NCI-H748 (cell line): ENCODE data around the gene POU1F1.
"Not testable (repeated sequence)": the region's sequence is repeated elsewhere in the genome, so short reads cannot be mapped to it uniquely, and the experiment has no call there.

ENCODE experiments used
- DNase-seq: peaks from one replicate; lab custom pipeline; 2025; ENCODE audit not compliant: unreplicated experiment; lab: John Stamatoyannopoulos, UW

POU1F1 gene

GRCh38 chr3:87260270-87260669 is 16.1 kb downstream of the POU1F1 start:
- DNase-seq: peak; percentile 45

GRCh38 chr3:87250009-87250408 is 26.4 kb downstream of the POU1F1 start:
- no peak for DNase-seq

- no peak for DNase-seq
Observed at GRCh38 chr3:87248831-87249230, 27.6 kb downstream of the POU1F1 start.

- DNase-seq: not testable (repeated sequence)
Observed at GRCh38 chr3:87248231-87248630, 28.2 kb downstream of the POU1F1 start.

GRCh38 chr3:87247430-87247773 is 29.0 kb downstream of the POU1F1 start:
- peak; percentile 1 for DNase-seq

- no peak for DNase-seq
Observed at GRCh38 chr3:87246662-87247429, 29.5 kb downstream of the POU1F1 start.

- no peak for DNase-seq
Observed at GRCh38 chr3:87236093-87236492, 40.3 kb downstream of the POU1F1 start.

GRCh38 chr3:87233805-87234204 is 42.6 kb downstream of the POU1F1 start:
- no peak for DNase-seq

GRCh38 chr3:87229113-87229512 is 47.3 kb downstream of the POU1F1 start:
- no peak for DNase-seq

- no peak for DNase-seq
Observed at GRCh38 chr3:87228316-87228715, 48.1 kb downstream of the POU1F1 start.

GRCh38 chr3:87227835-87228144 is 48.6 kb downstream of the POU1F1 start:
- no peak for DNase-seq

GRCh38 chr3:87227104-87227834 is 49.1 kb downstream of the POU1F1 start, which contains the start of gene CHMP2B:
Gene CHMP2B (plus strand): TSS chr3:87227309. CDS start chr3:87227523, 214 bp downstream.
- DNase-seq: peak; percentile 89

- DNase-seq: peak; percentile 74
Observed at GRCh38 chr3:87225659-87226058, 50.7 kb downstream of the POU1F1 start.

- DNase-seq: no peak
Observed at GRCh38 chr3:87219611-87220010, 56.8 kb downstream of the POU1F1 start.

GRCh38 chr3:87218560-87218959 is 57.8 kb downstream of the POU1F1 start:
- DNase-seq: no peak
